Cardiac fibroblast (primary cell): ENCODE results near the gene SMIM35.

ENCODE experiments used
- DNase-seq, 2 donors: peaks; one replicate each; pipeline versions ENCODE4 v3.0.0 to v3.0.0-alpha.2; 2010; ENCODE audit warnings: low read depth in 2 of 2
- H3K4me3 ChIP-seq, 2 donors: replicated peaks in 1 of 2; 1 replicate in 1 of 2; 2 replicates in 1 of 2; pipeline ENCODE4 v1.5.1; 2011; ENCODE audit warnings: low read depth in 2 of 2, low read length in 2 of 2, mild to moderate bottlenecking in 2 of 2, moderate library complexity in 1 of 2
- CTCF ChIP-seq: IDR thresholded peaks from one replicate; pipeline ENCODE4 v1.5.1; 2011; ENCODE audit warnings: low read depth, mild to moderate bottlenecking, low read length, inconsistent platforms

SMIM35 gene

GRCh38 chr11:117960406-117960805, 126.4 kb downstream of the SMIM35 start:
- TF ChIP-seq CTCF, result no peak
- no peak overlapping the region for H3K4me3 ChIP-seq
- DNase-seq, result no peak

DNA sequence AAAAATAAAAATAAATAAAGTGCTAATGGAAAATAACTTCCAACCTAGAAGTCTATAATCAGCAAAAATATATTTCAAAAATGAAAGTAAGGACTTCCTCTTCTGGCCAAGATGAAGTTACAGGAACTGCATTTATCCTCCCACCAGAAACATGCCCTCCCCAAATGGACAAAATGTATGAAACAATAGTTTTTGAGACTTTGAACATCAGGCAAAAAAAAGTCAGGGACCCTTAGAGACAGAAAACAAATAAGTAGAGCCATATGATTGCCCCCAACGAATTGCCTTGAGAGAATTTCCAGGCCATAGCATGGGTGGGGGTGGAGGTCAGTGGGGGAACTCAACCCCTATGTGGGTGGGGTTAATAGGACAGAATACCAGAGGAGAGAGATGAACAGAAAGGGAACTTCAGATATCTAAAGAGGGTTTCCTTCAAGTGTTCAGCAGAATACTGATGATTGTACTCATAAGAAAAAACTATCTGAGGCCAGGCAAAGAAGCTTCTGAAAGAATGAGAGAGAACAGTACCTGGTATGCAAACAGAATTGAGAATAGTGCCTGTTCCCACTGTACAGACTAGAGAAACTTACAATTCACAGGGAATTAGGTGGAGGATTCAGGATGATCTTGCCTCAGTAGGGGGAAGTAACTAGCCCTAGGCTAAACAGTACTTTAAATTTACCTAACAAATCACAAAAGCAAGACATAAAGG, 127.2 kb downstream of the SMIM35 start:
- TF ChIP-seq CTCF, result no peak
- DNase-seq, result no peak
- no peak overlapping the region for H3K4me3 ChIP-seq

- TF ChIP-seq CTCF, result no peak
Measured at GRCh38 chr11:117958949-117959348, 127.8 kb downstream of the SMIM35 start.

More at GRCh38 chr11:117958949-117959348, 127.8 kb downstream of the SMIM35 start:
- H3K4me3 ChIP-seq, result no peak overlapping the region
- DNase-seq, result no peak
